Brain microvascular endothelial cell (primary cell): ENCODE results near the gene HTATIP2.
A peak's percentile ranks its signal among the peaks of the same experiment; 100 is the strongest.

Experiments used
- DNase-seq: peaks from one replicate; pipeline ENCODE4 v3.0.0-alpha.2; 2020
- H3K27ac ChIP-seq: fragments of 250-450 bp; sonication (Bioruptor Pico); 2 replicates; pipeline ENCODE4 v1.5.1; 2020; ENCODE audit warnings: mild to moderate bottlenecking, moderate library complexity
- H3K27me3 ChIP-seq: fragments of 250-450 bp; sonication (Bioruptor Pico); replicated peaks from 2 replicates; pipeline ENCODE4 v1.5.1; 2020; ENCODE audit warnings: mild to moderate bottlenecking
- H3K36me3 ChIP-seq: fragments of 250-450 bp; sonication (Bioruptor Pico); replicated peaks from 2 replicates; pipeline ENCODE4 v1.5.1; 2020; ENCODE audit warnings: mild to moderate bottlenecking
- H3K4me3 ChIP-seq: 2 replicates; pipeline ENCODE4 v1.5.1; 2011; ENCODE audit warnings: low read depth, mild to moderate bottlenecking, control low read depth, low read length, moderate library complexity
- in situ Hi-C: cut with HindIII; loops from 2 replicates; pipeline ENCODE4 v1.10.0; 2017; ENCODE audit warnings: low sequenced_read_pairs, low pct_ligation_motif_present
- TF ChIP-seq, protein P1 (sequence below): IDR thresholded peaks from 2 replicates; pipeline ENCODE4 v1.5.1; 2011; ENCODE audit warnings: low read depth, mild to moderate bottlenecking, moderate library complexity, low read length, control low read depth, inconsistent platforms; ENCODE audit errors: missing control alignments

HTATIP2 gene

DNA sequence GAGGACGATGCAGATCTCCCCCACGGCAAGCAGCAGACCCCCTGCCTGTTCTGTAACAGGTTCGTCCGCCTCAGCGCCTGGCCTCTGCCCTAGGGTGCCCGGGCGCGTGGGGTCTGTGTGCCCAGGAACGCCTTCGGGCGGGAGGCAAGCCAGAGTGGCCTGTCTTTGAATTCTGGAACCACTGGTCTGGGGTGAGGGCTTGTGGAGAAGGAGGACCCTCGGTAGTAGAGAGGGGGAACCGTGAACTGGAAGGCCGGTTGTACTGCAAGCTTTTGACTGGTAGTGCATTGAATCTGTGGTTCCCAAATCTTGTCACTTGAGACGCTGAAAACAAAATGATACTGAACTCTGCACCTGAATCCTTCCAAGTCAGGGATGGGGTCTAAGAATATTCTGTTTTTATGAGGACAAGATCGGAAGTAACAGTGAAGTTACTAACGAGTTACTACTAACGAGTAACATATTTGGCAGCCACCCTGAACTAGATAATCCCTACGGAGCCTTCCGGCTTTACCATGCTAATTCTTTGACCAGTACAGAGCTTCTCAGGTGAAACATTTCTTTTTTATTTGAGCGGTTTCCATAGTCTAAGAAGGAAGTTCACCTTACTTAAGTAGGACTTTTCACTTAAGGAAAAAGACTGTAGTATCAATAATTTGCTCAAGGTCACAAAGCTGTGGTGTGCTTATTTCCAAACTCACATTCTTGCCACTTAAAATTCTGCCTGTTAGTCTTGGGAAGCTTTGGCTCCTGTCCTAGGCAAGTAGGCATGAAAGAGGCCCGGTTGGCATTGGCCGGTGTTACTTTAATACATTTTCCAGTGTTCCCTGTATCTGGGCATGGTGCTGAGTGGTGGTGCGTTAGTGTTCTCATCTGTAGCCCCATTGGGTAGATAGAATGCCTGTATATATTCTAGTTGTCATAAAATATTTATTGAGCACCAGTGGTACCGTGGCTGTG, 24.9 kb downstream of the HTATIP2 start:
- H3K27ac ChIP-seq = peak overlapping the region; percentile 92
- no peak for DNase-seq
- TF ChIP-seq, protein P1, sequence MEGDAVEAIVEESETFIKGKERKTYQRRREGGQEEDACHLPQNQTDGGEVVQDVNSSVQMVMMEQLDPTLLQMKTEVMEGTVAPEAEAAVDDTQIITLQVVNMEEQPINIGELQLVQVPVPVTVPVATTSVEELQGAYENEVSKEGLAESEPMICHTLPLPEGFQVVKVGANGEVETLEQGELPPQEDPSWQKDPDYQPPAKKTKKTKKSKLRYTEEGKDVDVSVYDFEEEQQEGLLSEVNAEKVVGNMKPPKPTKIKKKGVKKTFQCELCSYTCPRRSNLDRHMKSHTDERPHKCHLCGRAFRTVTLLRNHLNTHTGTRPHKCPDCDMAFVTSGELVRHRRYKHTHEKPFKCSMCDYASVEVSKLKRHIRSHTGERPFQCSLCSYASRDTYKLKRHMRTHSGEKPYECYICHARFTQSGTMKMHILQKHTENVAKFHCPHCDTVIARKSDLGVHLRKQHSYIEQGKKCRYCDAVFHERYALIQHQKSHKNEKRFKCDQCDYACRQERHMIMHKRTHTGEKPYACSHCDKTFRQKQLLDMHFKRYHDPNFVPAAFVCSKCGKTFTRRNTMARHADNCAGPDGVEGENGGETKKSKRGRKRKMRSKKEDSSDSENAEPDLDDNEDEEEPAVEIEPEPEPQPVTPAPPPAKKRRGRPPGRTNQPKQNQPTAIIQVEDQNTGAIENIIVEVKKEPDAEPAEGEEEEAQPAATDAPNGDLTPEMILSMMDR = no peak
- H3K27me3 ChIP-seq = no peaks in the 10 kb centered on the region
- H3K36me3 ChIP-seq = no peaks in the 10 kb centered on the region
- in situ Hi-C loops = no loop called here
- H3K4me3 ChIP-seq = peak overlapping the region; percentile 95

DNA sequence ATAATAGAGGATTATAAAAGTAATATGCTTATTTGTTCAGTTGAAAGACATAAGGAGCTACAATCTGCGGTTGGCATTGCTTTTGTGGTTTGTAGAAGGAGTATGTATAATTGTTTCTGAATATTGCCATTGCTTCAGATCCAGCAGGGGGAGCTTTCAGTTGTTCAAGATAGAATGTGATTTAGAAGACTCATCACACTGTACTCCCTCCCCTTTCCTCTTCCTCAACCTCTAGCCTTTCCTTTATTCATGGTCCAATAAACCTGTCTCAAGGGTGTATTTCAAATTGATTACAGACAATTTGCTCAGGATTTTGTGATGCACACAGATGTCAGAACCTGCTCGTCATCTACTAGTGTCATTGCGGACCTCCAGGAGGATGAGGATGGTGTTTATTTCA, 33.8 kb downstream of the HTATIP2 start:
- H3K36me3 ChIP-seq = peaks cover 3% of the 10 kb centered on the region
- no peak overlapping the region for H3K27ac ChIP-seq
- in situ Hi-C loops = no loop called here
- peak; percentile 47 for DNase-seq
- no peak overlapping the region for H3K4me3 ChIP-seq
- TF ChIP-seq, protein P1 = peak; percentile 67
- no peaks in the 10 kb centered on the region for H3K27me3 ChIP-seq

DNA sequence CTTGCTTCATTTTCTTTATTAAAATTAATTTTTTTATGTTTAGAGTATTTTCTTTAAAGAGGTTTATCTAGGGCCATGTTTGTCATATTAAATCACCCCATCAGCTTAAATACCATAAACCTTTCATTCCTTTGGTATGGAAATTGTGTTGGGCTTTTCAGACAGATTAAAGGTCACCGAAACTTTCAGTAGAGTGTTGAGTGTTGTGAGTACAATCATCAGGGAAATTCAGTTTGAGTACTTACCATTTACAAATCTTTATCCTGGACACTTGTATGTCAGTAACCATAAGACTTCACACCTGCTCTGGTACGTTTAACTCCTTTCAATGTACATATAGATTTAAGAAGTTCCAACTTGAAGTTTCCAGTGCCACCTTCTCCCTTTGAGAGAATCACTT, 36.0 kb downstream of the HTATIP2 start:
- peaks cover 6% of the 10 kb centered on the region for H3K36me3 ChIP-seq

DNA sequence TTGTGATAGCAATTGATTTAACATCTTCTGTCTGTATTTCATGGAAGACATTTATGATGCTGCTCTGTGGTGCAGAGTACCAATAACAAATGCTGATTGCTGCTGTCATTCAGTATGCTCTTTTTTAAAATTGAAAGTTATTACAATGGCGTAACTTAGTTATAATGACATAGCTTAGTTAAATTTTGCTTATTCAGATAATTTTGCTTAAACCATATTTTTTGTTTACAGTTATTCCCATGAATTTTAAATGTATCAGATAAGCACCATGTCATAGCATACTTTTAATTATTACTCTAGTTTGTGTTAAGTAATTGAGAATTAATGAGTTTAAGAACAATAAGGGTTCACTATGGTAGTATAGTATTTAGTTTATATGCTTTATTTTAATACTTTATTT, 39.5 kb downstream of the HTATIP2 start:
- H3K4me3 ChIP-seq = no peak overlapping the region
- H3K36me3 ChIP-seq = peaks cover 6% of the 10 kb centered on the region
- TF ChIP-seq, protein P1 = no peak
- no peak for DNase-seq
- in situ Hi-C loops = no loop called here
- no peak overlapping the region for H3K27ac ChIP-seq
- H3K27me3 ChIP-seq = no peaks in the 10 kb centered on the region

More for the DNA sequence above, 36.0 kb downstream of the HTATIP2 start:
- no peak for DNase-seq
- TF ChIP-seq, protein P1 = no peak
- Histone ChIP-seq H3K27me3 (no peaks in the 10 kb centered on the region), H3K27ac (no peak overlapping the region), H3K4me3 (no peak overlapping the region)
- in situ Hi-C loops = no loop called here

DNA sequence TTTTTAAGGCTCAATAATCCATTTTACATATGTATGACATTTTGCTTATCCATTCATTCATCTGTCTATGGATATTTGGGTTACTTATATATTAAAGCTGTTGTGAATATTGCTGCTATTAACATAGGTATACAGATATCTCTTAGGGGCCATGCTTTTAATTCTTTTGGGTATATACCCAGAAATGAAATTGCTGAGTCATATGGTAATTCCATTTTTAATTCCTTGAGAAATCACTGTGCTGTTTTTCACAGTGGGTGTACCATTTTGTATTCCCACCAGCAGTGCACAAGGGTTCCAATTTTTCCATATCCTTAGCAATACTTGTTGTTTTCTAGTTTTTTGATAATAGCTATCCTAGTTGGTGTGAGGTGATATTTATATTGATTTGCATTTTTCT, 43.0 kb downstream of the HTATIP2 start:
- H3K36me3 ChIP-seq = peaks cover 6% of the 10 kb centered on the region

More for the DNA sequence above, 43.0 kb downstream of the HTATIP2 start:
- no peak overlapping the region for H3K4me3 ChIP-seq
- TF ChIP-seq, protein P1 = no peak
- H3K27ac ChIP-seq = no peak overlapping the region
- in situ Hi-C loops = no loop called here
- H3K27me3 ChIP-seq = no peaks in the 10 kb centered on the region
- DNase-seq = no peak
